Motor neuron (in vitro differentiated cells): Measurements from ENCODE around the gene CRACR2B. TPM values are rescaled to one million over a fixed set of nuclear protein-coding genes. Genes with fewer than 3 reads are reported as not detected.

Source experiments
- ATAC-seq, 8 experiments: fragments of 200-7000 bp; cut with Tn5 transposase; replicated peaks in 6 of 8; 2 replicates each; pipeline ENCODE4 v1.8.0; 2021; ENCODE audit warnings: mild to moderate bottlenecking in 8 of 8, moderate library complexity in 8 of 8
- H3K27ac ChIP-seq, 2 donors: fragments of 250-450 bp; sonication (Bioruptor Pico); 2 replicates each; pipeline ENCODE4 v1.9.0; 2021; ENCODE audit warnings: antibody characterized with exemption in 2 of 2, mild to moderate bottlenecking in 2 of 2, moderate library complexity in 1 of 2
- H3K4me1 ChIP-seq, 2 donors: fragments of 250-450 bp; sonication (Bioruptor Pico); replicated peaks in 1 of 2; 2 replicates each; pipeline ENCODE4 v1.6.1; 2021; ENCODE audit warnings: antibody characterized with exemption in 2 of 2, mild to moderate bottlenecking in 2 of 2, moderate library complexity in 1 of 2
- H3K4me3 ChIP-seq, 5 donors: fragments of 250-450 bp; sonication (Bioruptor Pico); 2 replicates each; pipeline ENCODE4 v1.9.0; 2021; ENCODE audit warnings: antibody characterized with exemption in 5 of 5, mild to moderate bottlenecking in 5 of 5, moderate library complexity in 4 of 5
- WGBS, 10 experiments: fragments of 450-650 bp; shearing (Covaris generic); methylation state at CpG; one replicate each; pipeline ENCODE4 v1.0.0; 2022; 5-methylcytosine and 5-hydroxymethylcytosine counted together
- in situ Hi-C, 9 experiments: fragments of 400-800 bp; cut with MboI; loops; one replicate each; pipeline ENCODE4 v1.15.0; 2021; ENCODE audit warnings: low sequenced_read_pairs in 9 of 9, low pct_unique_long_range_greater_than_20kb in 2 of 9; ENCODE audit not compliant: unreplicated experiment in 9 of 9
- total RNA-seq, 8 experiments: library from RNA; unstranded; fragments of 300-600 nt; gene quantifications; 2 replicates each; pipeline versions ENCODE4 v1.2.3 to v1.2.4, GENCODE V29; 2022

Gene CRACR2B
- total RNA-seq, 8 experiments from 2014 or later, result 3.7 to 15.5 (median 4.8) TPM

GRCh38 chr11:854601-855329 lies 27.0 kb downstream of the CRACR2B start:
- Histone ChIP-seq H3K4me1 (peaks cover 72 to 74% of the 10 kb centered on the region in 2 donors), H3K4me3 (no peak overlapping the region), H3K27ac (peak overlapping the region; percentile 23 to 72)
- in situ Hi-C loops, result no loop called here
- 41 to 80% methylated on average over 1 to 5 of the region's 20 CpGs; no CpG with 5 or more reads in 8 of the 10 experiments for WGBS, 10 experiments
- peak in 5 of 8 experiments; percentile 31 to 55 (median 38) for ATAC-seq

- no CpG with 5 or more reads among the region's 7 CpGs for WGBS, 10 experiments
- Histone ChIP-seq H3K4me3 (no peak overlapping the region), H3K4me1 (peaks cover 78 to 80% of the 10 kb centered on the region in 2 donors), H3K27ac (peak overlapping the region; percentile 23 to 72)
- no peak for ATAC-seq
- in situ Hi-C loops, result no loop called here
Observed at GRCh38 chr11:855330-855674, 27.6 kb downstream of the CRACR2B start.

GRCh38 chr11:855796-856195 lies 28.1 kb downstream of the CRACR2B start:
- Histone ChIP-seq H3K27ac (peak overlapping the region in 1 of 2 donors; percentile 72), H3K4me1 (peaks cover 77 to 78% of the 10 kb centered on the region in 2 donors), H3K4me3 (no peak overlapping the region)
- no peak for ATAC-seq
- WGBS, 10 experiments, result 96 to 100% methylated on average over 2 to 5 of the region's 12 CpGs; no CpG with 5 or more reads in 8 of the 10 experiments
- in situ Hi-C loops, result no loop called here

GRCh38 chr11:856397-856796 lies 28.7 kb downstream of the CRACR2B start:
- in situ Hi-C loops, result no loop called here
- peaks cover 72 to 76% of the 10 kb centered on the region in 2 donors for H3K4me1 ChIP-seq
- ATAC-seq, result peak in 4 of 8 experiments; percentile 4 to 65 (median 40)
- H3K4me3 ChIP-seq, result no peak overlapping the region
- 80% methylated on average over 2 of the region's 8 CpGs; no CpG with 5 or more reads in 9 of the 10 experiments for WGBS, 10 experiments
- peak overlapping the region in 1 of 2 donors; percentile 36 for H3K27ac ChIP-seq

GRCh38 chr11:858053-858761 lies 30.5 kb downstream of the CRACR2B start:
- 71 to 100% methylated on average over 1 to 4 of the region's 27 CpGs; no CpG with 5 or more reads in 8 of the 10 experiments for WGBS, 10 experiments
- H3K27ac ChIP-seq, result no peak overlapping the region
- no peak for ATAC-seq
- no peak overlapping the region for H3K4me3 ChIP-seq
- peaks cover 72 to 76% of the 10 kb centered on the region in 2 donors for H3K4me1 ChIP-seq
- in situ Hi-C loops, result no loop called here

GRCh38 chr11:858762-859339 lies 31.1 kb downstream of the CRACR2B start:
- H3K4me1 ChIP-seq, result peaks cover 71 to 78% of the 10 kb centered on the region in 2 donors
- ATAC-seq, result no peak
- in situ Hi-C loops, result no loop called here
- no CpG with 5 or more reads among the region's 37 CpGs for whole genome bisulfite sequencing, 10 experiments
- H3K4me3 ChIP-seq, result no peak overlapping the region
- H3K27ac ChIP-seq, result no peak overlapping the region

GRCh38 chr11:859394-860131 lies 31.8 kb downstream of the CRACR2B start:
- no peak overlapping the region for H3K4me3 ChIP-seq
- in situ Hi-C loops, result no loop called here
- peaks cover 63 to 71% of the 10 kb centered on the region in 2 donors for H3K4me1 ChIP-seq
- 8 to 40% methylated on average over 1 to 2 of the region's 31 CpGs; no CpG with 5 or more reads in 8 of the 10 experiments for WGBS, 10 experiments
- no peak overlapping the region for H3K27ac ChIP-seq
- peak in 7 of 8 experiments; percentile 3 to 83 (median 57) for ATAC-seq

GRCh38 chr11:860234-861104 lies 32.8 kb downstream of the CRACR2B start:
- in situ Hi-C loops, result no loop called here
- peaks cover 54 to 62% of the 10 kb centered on the region in 2 donors for H3K4me1 ChIP-seq
- H3K27ac ChIP-seq, result no peak overlapping the region
- H3K4me3 ChIP-seq, result no peak overlapping the region
- peak in 1 of 8 experiments; percentile 4 for ATAC-seq
- WGBS, 10 experiments, result 69 to 100% (median 95%) methylated on average over 1 to 7 of the region's 21 CpGs; no CpG with 5 or more reads in 7 of the 10 experiments

DNA sequence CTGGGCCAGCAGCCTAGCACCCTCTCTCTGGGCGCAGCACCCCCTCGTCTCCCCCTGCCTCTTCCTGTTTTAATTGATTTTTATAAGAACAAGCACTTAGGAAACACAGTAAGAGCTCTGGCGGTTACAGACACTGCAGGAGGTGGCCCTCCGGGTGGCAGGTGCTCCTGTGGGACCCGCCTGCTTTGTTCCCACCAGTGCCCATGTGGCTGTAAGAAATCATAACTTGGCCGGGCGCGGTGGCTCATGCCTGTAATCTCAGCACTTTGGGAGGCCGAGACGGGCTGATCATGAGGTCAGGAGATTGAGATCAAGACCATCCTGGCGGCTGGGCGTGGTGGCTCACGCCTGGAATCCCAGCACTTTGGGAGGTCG lies 33.4 kb downstream of the CRACR2B start:
- Histone ChIP-seq H3K4me3 (no peak overlapping the region), H3K4me1 (peaks cover 48 to 56% of the 10 kb centered on the region in 2 donors), H3K27ac (no peak overlapping the region)
- in situ Hi-C loops, result no loop called here
- 100% methylated on average over 1 to 2 of the region's 14 CpGs; no CpG with 5 or more reads in 8 of the 10 experiments for WGBS, 10 experiments
- no peak for ATAC-seq

GRCh38 chr11:862081-862661 lies 34.5 kb downstream of the CRACR2B start:
- Histone ChIP-seq H3K4me1 (peaks cover 37 to 45% of the 10 kb centered on the region in 2 donors), H3K4me3 (peak overlapping the region in 2 of 5 donors; percentile 1 to 24), H3K27ac (peak overlapping the region; percentile 86 to 94)
- ATAC-seq, result peak; percentile 0 to 48 (median 30)
- WGBS, 10 experiments, result 0 to 30% methylated on average over 1 to 7 of the region's 20 CpGs; no CpG with 5 or more reads in 8 of the 10 experiments
- in situ Hi-C loops, result no loop called here

GRCh38 chr11:862696-863022 lies 34.9 kb downstream of the CRACR2B start:
- in situ Hi-C loops, result no loop called here
- ATAC-seq, result no peak
- Histone ChIP-seq H3K4me3 (peak overlapping the region in 2 of 5 donors; percentile 1 to 24), H3K4me1 (peaks cover 34 to 41% of the 10 kb centered on the region in 2 donors), H3K27ac (peak overlapping the region; percentile 86 to 94)
- no CpG with 5 or more reads among the region's 12 CpGs for WGBS, 10 experiments
